Natural killer cell (primary cell): ENCODE data around the gene MME. TPM values are rescaled to one million over a fixed set of nuclear protein-coding genes. Genes with fewer than 3 reads are reported as not detected.

Experiments
- ATAC-seq, 3 donors: fragments of 150-1000 bp in 2 of 3; fragments of 200-7000 bp in 1 of 3; cut with Tn5 transposase; 1 replicate in 1 of 3; 2 replicates in 2 of 3; pipeline ENCODE4 v1.10.0; 2021; ENCODE audit warnings: mild to moderate bottlenecking in 2 of 3, moderate library complexity in 2 of 3
- DNase-seq, 2 donors: peaks; one replicate each; pipeline versions ENCODE4 v3.0.0 to v3.0.0-alpha.2; 2013 to 2021; ENCODE audit warnings: mixed read lengths in 1 of 2
- H3K27ac ChIP-seq: one replicate; pipeline ENCODE4 v1.5.1; 2013; ENCODE audit warnings: mild to moderate bottlenecking, low read length
- H3K27me3 ChIP-seq: one replicate; pipeline ENCODE4 v1.6.1; 2013; ENCODE audit warnings: low read length; ENCODE audit not compliant: control insufficient read depth, insufficient read depth
- H3K36me3 ChIP-seq: one replicate; pipeline ENCODE4 v1.6.1; 2013; ENCODE audit warnings: low read length; ENCODE audit not compliant: control insufficient read depth, insufficient read depth
- H3K4me1 ChIP-seq: one replicate; pipeline ENCODE4 v1.6.1; 2013; ENCODE audit warnings: low read length; ENCODE audit not compliant: control insufficient read depth, insufficient read depth
- H3K4me3 ChIP-seq: one replicate; pipeline ENCODE4 v1.5.1; 2013; ENCODE audit warnings: low read length
- H3K9me3 ChIP-seq: one replicate; pipeline ENCODE4 v1.6.1; 2013; ENCODE audit warnings: low read length; ENCODE audit not compliant: control insufficient read depth, insufficient read depth
- H3K27ac Mint-ChIP-seq, 2 donors: one replicate each; pipeline ENCODE4 v1.8.0; 2022; ENCODE audit warnings: mild to moderate bottlenecking in 2 of 2, mixed read lengths in 2 of 2, moderate library complexity in 1 of 2
- H3K27me3 Mint-ChIP-seq, 2 donors: one replicate each; pipeline ENCODE4 v1.8.0; 2022; ENCODE audit warnings: low read depth in 2 of 2, mixed read lengths in 2 of 2
- H3K36me3 Mint-ChIP-seq: one replicate; pipeline ENCODE4 v1.8.0; 2022; ENCODE audit warnings: mixed read lengths
- H3K4me1 Mint-ChIP-seq, 2 donors: one replicate each; pipeline ENCODE4 v1.8.0; 2022; ENCODE audit warnings: mixed read lengths in 2 of 2
- H3K4me3 Mint-ChIP-seq: one replicate; pipeline ENCODE4 v1.8.0; 2022; ENCODE audit warnings: mild to moderate bottlenecking, moderate library complexity, mixed read lengths
- H3K9me3 Mint-ChIP-seq, 2 donors: one replicate each; pipeline ENCODE4 v1.8.0; 2022; ENCODE audit warnings: mixed read lengths in 2 of 2
- WGBS: methylation state at CpG from one replicate; pipeline ENCODE4 v1.1.7; 2013; ENCODE audit warnings: missing lambda C conversion rate; ENCODE audit not compliant: insufficient coverage; 5-methylcytosine and 5-hydroxymethylcytosine counted together
- intact Hi-C: fragments of 100-400 bp; cut with micrococcal nuclease; formaldehyde crosslinking; loops from one replicate; pipeline ENCODE4 v1.14.2; 2022
- total RNA-seq, 4 donors: library from RNA; stranded (reverse); fragments of 120-200 nt in 1 of 4; gene quantifications; one replicate each; pipeline versions ENCODE4 v1.2.3 to v1.2.4, GENCODE V29; 2013 to 2022
- TF ChIP-seq, protein P1 (sequence below): fragments of 200-600 bp; IDR thresholded peaks from one replicate; pipeline ENCODE4 v1.8.0; 2022; ENCODE audit warnings: antibody characterized with exemption

Gene MME
- total RNA-seq, 3 donors from 2014 or later (not counting 1 experiment from before 2014, with no cell fraction given) = 0.16 to 6.1 TPM; not detected in 1

DNA sequence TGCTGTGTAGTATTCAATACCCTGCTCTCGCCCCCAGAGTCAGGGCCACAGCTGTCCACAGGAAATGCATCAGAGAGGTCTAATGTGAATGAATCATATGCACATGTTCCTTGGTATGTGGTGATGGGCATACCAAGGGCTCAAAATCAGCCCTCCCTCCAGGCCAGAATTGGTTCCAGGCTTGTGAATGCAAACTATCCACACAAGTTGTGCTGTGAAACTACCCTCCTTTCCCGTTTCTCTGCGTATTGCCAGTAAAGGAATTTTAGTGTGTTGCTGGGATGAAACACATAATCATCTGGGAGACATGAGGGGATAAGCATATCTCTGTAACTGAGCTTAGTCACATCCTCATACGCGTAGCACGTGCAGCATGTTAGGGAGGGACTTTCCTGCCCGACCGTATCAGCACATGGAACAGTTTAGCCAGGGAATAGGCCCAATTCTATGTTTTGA lies 9.2 kb upstream of the MME start:
- Histone ChIP-seq H3K4me1 (no peaks in the 10 kb centered on the region), H3K9me3 (no peaks in the 10 kb centered on the region), H3K36me3 (no peaks in the 10 kb centered on the region), H3K27me3 (no peaks in the 10 kb centered on the region), H3K27ac (no peak overlapping the region), H3K4me3 (no peak overlapping the region)
- peaks cover 7% of the 10 kb centered on the region for H3K36me3 Mint-ChIP-seq
- no peak overlapping the region for H3K4me3 Mint-ChIP-seq
- TF ChIP-seq, protein P1, sequence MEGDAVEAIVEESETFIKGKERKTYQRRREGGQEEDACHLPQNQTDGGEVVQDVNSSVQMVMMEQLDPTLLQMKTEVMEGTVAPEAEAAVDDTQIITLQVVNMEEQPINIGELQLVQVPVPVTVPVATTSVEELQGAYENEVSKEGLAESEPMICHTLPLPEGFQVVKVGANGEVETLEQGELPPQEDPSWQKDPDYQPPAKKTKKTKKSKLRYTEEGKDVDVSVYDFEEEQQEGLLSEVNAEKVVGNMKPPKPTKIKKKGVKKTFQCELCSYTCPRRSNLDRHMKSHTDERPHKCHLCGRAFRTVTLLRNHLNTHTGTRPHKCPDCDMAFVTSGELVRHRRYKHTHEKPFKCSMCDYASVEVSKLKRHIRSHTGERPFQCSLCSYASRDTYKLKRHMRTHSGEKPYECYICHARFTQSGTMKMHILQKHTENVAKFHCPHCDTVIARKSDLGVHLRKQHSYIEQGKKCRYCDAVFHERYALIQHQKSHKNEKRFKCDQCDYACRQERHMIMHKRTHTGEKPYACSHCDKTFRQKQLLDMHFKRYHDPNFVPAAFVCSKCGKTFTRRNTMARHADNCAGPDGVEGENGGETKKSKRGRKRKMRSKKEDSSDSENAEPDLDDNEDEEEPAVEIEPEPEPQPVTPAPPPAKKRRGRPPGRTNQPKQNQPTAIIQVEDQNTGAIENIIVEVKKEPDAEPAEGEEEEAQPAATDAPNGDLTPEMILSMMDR = no peak
- intact Hi-C loops = no loop called here
- peaks cover 7 to 10% of the 10 kb centered on the region in 2 donors for H3K9me3 Mint-ChIP-seq
- H3K27me3 Mint-ChIP-seq = no peaks in the 10 kb centered on the region
- 91% methylated on average over 8 of the region's 8 CpGs for WGBS
- H3K4me1 Mint-ChIP-seq = no peaks in the 10 kb centered on the region
- no peak overlapping the region for H3K27ac Mint-ChIP-seq
- ATAC-seq = no peak
- DNase-seq = no peak

- H3K36me3 Mint-ChIP-seq = peaks cover 8% of the 10 kb centered on the region
- Histone ChIP-seq H3K4me3 (no peak overlapping the region), H3K36me3 (no peaks in the 10 kb centered on the region), H3K27me3 (peaks cover under 1% of the 10 kb centered on the region), H3K4me1 (no peaks in the 10 kb centered on the region), H3K9me3 (no peaks in the 10 kb centered on the region), H3K27ac (no peak overlapping the region)
- ATAC-seq (no peak), DNase-seq (no peak)
- peaks cover 17 to 18% of the 10 kb centered on the region in 2 donors for H3K27me3 Mint-ChIP-seq
- no peak overlapping the region for H3K4me3 Mint-ChIP-seq
- peaks cover 7 to 12% of the 10 kb centered on the region in 2 donors for H3K9me3 Mint-ChIP-seq
- peaks cover 0 to 6% of the 10 kb centered on the region in 2 donors for H3K4me1 Mint-ChIP-seq
- no peak overlapping the region for H3K27ac Mint-ChIP-seq
- intact Hi-C loops = no loop called here
- TF ChIP-seq, protein P1 = no peak
Observed at GRCh38 chr3:155075200-155075599, 4.9 kb upstream of the MME start.

DNA sequence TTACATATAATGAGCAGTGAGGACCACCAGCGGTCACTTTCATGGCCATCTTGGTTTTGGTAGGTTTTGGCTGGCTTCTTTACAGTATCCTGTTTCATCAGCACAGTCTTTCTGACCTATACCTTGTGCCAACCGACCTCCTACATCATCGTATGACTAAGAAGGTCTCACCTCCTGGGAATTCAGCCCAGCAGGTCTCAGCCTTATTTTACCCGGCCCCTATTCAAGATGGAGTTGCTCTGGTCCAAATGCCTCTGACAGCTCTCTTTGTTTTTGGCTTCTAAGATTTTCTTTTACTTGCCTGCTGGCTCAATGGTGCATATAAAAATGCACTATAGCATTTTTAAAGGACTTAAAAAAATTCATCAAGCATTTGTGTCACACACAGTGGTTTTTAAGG lies 3.2 kb upstream of the MME start:
- Histone ChIP-seq H3K27me3 (peaks cover 6% of the 10 kb centered on the region), H3K4me1 (no peaks in the 10 kb centered on the region), H3K9me3 (no peaks in the 10 kb centered on the region), H3K27ac (no peak overlapping the region), H3K36me3 (no peaks in the 10 kb centered on the region), H3K4me3 (no peak overlapping the region)
- H3K4me3 Mint-ChIP-seq = no peak overlapping the region
- DNase-seq = no peak
- TF ChIP-seq, protein P1 = no peak
- intact Hi-C loops = no loop called here
- ATAC-seq = no peak
- no peak overlapping the region for H3K27ac Mint-ChIP-seq
- peaks cover 8% of the 10 kb centered on the region for H3K36me3 Mint-ChIP-seq
- peaks cover 0 to 6% of the 10 kb centered on the region in 2 donors for H3K4me1 Mint-ChIP-seq
- H3K27me3 Mint-ChIP-seq = peaks cover 31 to 35% of the 10 kb centered on the region in 2 donors
- 87% methylated on average over 4 of the region's 4 CpGs for WGBS
- H3K9me3 Mint-ChIP-seq = peaks cover 7 to 12% of the 10 kb centered on the region in 2 donors
